BJ (cell line): ENCODE results near the gene FBXW4. TPM values are rescaled to one million over a fixed set of nuclear protein-coding genes. Genes with fewer than 3 reads are reported as not detected.

Experiments used
- CTCF ChIA-PET: fragments of 350-600 bp; formaldehyde crosslinking; extraction: SDS; loops from one replicate; lab custom pipeline; 2021; ENCODE audit warnings: antibody characterized with exemption, inconsistent platforms; lab: Yijun Ruan, JAX
- POLR2A ChIA-PET: fragments of 300-600 bp; sonication (Branson Sonifier 250); formaldehyde crosslinking; extraction: SDS; loops from one replicate; lab custom pipeline; 2021; ENCODE audit warnings: antibody characterized with exemption; lab: Charles Lee
- DNase-seq: peaks from one replicate; pipeline ENCODE4 v3.0.0-alpha.2; 2011; ENCODE audit warnings: low read depth
- H3K27me3 ChIP-seq: 2 replicates; pipeline ENCODE4 v1.6.0; 2011; ENCODE audit warnings: low read length; ENCODE audit not compliant: control insufficient read depth, insufficient read depth
- H3K36me3 ChIP-seq: 2 replicates; pipeline ENCODE4 v1.5.1; 2011; ENCODE audit warnings: low read length; ENCODE audit not compliant: control insufficient read depth, insufficient read depth
- H3K4me3 ChIP-seq: 2 replicates; pipeline ENCODE4 v1.5.1; 2011; ENCODE audit warnings: low read depth, mild to moderate bottlenecking, control low read depth, low read length
- CTCF ChIP-seq: IDR thresholded peaks from 2 replicates; pipeline ENCODE4 v1.5.1; 2011; ENCODE audit warnings: low read depth, mild to moderate bottlenecking, control low read depth, inconsistent platforms, low read length, moderate library complexity; ENCODE audit not compliant: insufficient read depth
- polyA plus RNA-seq: library from polyadenylated mRNA; depleted of rRNA; stranded (reverse); fragments of >200 nt; gene quantifications from 2 replicates; pipeline ENCODE4 v1.2.3, GENCODE V29; 2011

The FBXW4 gene
- polyA plus RNA-seq, 1 experiment, result 31.2 TPM

GRCh38 chr10:101577121-101577871, 117.7 kb downstream of the FBXW4 start:
- Histone ChIP-seq H3K4me3 (no peak overlapping the region), H3K36me3 (peaks cover 18% of the 10 kb centered on the region), H3K27me3 (no peaks in the 10 kb centered on the region)
- no peak for DNase-seq
- no peak for TF ChIP-seq CTCF
- CTCF ChIA-PET, result interaction anchor here (0.6 to 7.5 kb wide), 4 partner anchors 7 to 364 kb away, joined by 6 to 61 read pairs (median 7); partner anchors contain the start of genes DPCD and POLL
- POLR2A ChIA-PET, result no interaction called here

GRCh38 chr10:101576211-101576863, 118.6 kb downstream of the FBXW4 start:
- ChIA-PET CTCF (interaction anchor here (0.6 to 1.8 kb wide), 4 partner anchors 55 to 363 kb away, joined by 4 to 8 read pairs (median 5); no protein-coding TSS in a partner anchor), POLR2A (interaction anchor here (0.5 kb wide), 1 partner anchor 363 kb away, joined by 3 read pairs; no protein-coding TSS in a partner anchor)
- DNase-seq, result no peak
- Histone ChIP-seq H3K27me3 (no peaks in the 10 kb centered on the region), H3K36me3 (peaks cover 18% of the 10 kb centered on the region), H3K4me3 (no peak overlapping the region)
- TF ChIP-seq CTCF, result no peak

- CTCF ChIA-PET, result interaction anchor here (0.9 to 1.8 kb wide), 3 partner anchors 31 to 362 kb away, joined by 3 to 8 read pairs (median 4); no protein-coding TSS in a partner anchor
- POLR2A ChIA-PET, result interaction anchor here (0.6 kb wide), 1 partner anchor 26 kb away, joined by 3 read pairs; no protein-coding TSS in a partner anchor
- H3K36me3 ChIP-seq, result peaks cover 16% of the 10 kb centered on the region
- TF ChIP-seq CTCF, result no peak
- no peaks in the 10 kb centered on the region for H3K27me3 ChIP-seq
- no peak for DNase-seq
- H3K4me3 ChIP-seq, result no peak overlapping the region
Observed at GRCh38 chr10:101575580-101576210, 119.3 kb downstream of the FBXW4 start.

- H3K27me3 ChIP-seq, result no peaks in the 10 kb centered on the region
- no peak overlapping the region for H3K4me3 ChIP-seq
- TF ChIP-seq CTCF, result no peak
- CTCF ChIA-PET, result interaction anchor here (0.9 kb wide), 1 partner anchor 32 kb away, joined by 3 read pairs; no protein-coding TSS in a partner anchor
- H3K36me3 ChIP-seq, result peaks cover 12% of the 10 kb centered on the region
- no peak for DNase-seq
- POLR2A ChIA-PET, result interaction anchor here (0.6 kb wide), 1 partner anchor 26 kb away, joined by 3 read pairs; no protein-coding TSS in a partner anchor
Observed at GRCh38 chr10:101575091-101575490, 119.9 kb downstream of the FBXW4 start.
